Adipocyte (in vitro differentiated cells): ENCODE measurements around the gene NUDT16L1.

Experiments
- DNase-seq: peaks from one replicate; pipeline ENCODE4 v3.0.0-alpha.2; 2015; ENCODE audit warnings: low read depth
- H3K27me3 ChIP-seq: replicated peaks from 2 replicates; pipeline ENCODE4 v1.7.0; 2013; ENCODE audit warnings: mild to moderate bottlenecking, low read length, moderate library complexity; ENCODE audit not compliant: control insufficient read depth, insufficient read depth
- H3K36me3 ChIP-seq: 2 replicates; pipeline ENCODE4 v1.7.0; 2013; ENCODE audit warnings: low read length, mild to moderate bottlenecking, moderate library complexity; ENCODE audit not compliant: control insufficient read depth, insufficient read depth, severe bottlenecking
- H3K4me1 ChIP-seq: 2 replicates; pipeline ENCODE4 v1.7.0; 2013; ENCODE audit warnings: mild to moderate bottlenecking, low read length, moderate library complexity; ENCODE audit not compliant: control insufficient read depth, insufficient read depth
- H3K4me3 ChIP-seq: 2 replicates; pipeline ENCODE4 v1.7.0; 2013; ENCODE audit warnings: mild to moderate bottlenecking, low read length, moderate library complexity
- H3K9ac ChIP-seq: 2 replicates; pipeline ENCODE4 v1.7.0; 2013; ENCODE audit warnings: mild to moderate bottlenecking, low read length, moderate library complexity
- H3K9me3 ChIP-seq: 2 replicates; pipeline ENCODE4 v1.7.0; 2013; ENCODE audit warnings: mild to moderate bottlenecking, low read length, moderate library complexity; ENCODE audit not compliant: control insufficient read depth

The NUDT16L1 gene

DNA sequence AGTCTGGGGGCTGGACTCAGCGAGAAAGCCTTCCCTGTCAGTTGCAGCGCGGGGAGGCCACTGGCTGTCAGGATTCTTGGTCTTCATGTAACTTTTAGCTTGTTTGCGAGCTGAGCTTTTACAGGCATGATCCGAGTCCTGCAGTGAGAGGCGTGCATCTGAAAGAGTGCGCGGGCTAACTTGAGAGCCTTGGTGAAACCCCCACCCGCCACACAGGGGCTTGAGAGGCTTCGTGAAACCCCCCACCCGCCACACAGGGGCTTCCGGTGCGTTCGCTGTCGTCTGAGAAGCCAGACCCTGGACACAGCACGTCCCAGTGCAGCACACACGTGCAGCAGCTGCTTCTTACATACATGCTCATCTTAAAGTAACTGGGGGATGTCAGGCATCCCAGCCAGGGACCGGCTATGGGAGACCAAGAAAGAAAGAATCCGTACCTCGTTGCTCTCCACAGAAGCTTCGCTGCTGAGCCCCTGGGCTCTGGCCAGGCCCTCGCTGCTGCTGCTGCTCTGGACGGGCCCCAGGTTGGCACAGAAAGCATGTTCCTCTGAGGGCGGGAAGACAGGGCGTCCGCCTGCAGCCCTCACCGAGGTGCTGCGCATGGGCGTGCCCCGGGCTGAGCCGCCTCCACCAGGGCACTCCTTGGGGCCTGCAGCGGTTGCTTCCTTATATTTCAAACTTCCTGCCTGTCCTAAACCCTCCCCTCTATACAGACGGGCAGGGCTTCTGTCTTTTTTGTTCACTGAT is 7.8 kb downstream of the NUDT16L1 start:
- H3K9me3 ChIP-seq: no peaks in the 10 kb centered on the region
- H3K4me3 ChIP-seq: no peak overlapping the region
- no peaks in the 10 kb centered on the region for H3K27me3 ChIP-seq
- peaks cover 66% of the 10 kb centered on the region for H3K36me3 ChIP-seq
- no peak for DNase-seq
- H3K4me1 ChIP-seq: peaks cover under 1% of the 10 kb centered on the region
- H3K9ac ChIP-seq: no peak overlapping the region

DNA sequence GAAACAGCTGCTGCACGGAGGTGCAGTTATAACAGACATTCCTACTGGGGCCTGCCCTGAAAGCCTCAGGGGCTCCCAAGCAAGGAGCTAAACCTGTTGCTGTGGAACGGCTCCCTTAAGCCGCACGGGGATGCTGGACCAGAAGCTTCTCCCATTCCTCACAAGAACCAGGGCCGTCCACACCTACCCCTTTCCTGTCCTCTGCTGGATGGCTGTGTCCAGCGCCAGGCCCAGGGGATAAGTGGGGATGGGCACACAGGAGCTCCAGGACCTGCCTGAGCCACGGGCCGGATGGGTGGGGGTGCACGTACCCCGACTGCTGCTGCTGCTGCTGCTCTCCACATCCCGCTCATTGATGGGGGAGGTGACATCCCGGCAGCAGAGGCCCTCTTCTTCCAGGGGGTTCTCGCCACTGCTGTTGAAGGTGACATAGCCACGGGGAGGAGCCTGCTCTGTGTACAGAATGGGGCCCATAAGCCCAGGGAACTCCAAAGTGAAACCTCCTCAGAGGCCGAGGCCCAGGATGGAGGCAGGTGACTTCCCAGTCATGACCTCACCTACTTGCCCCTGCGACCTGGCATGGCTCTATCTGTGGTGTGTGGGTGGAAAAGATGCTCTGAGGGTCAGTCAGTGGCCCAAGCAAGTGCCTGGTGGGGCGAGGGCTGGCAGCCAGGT is 8.6 kb downstream of the NUDT16L1 start:
- Histone ChIP-seq H3K4me1 (no peaks in the 10 kb centered on the region), H3K4me3 (no peak overlapping the region), H3K9ac (no peak overlapping the region), H3K36me3 (peaks cover 65% of the 10 kb centered on the region), H3K9me3 (no peaks in the 10 kb centered on the region), H3K27me3 (no peaks in the 10 kb centered on the region)
- DNase-seq: no peak

- Histone ChIP-seq H3K27me3 (no peaks in the 10 kb centered on the region), H3K9ac (no peak overlapping the region), H3K36me3 (peaks cover 65% of the 10 kb centered on the region), H3K9me3 (no peaks in the 10 kb centered on the region), H3K4me3 (no peak overlapping the region), H3K4me1 (no peaks in the 10 kb centered on the region)
- DNase-seq: no peak
Measured at GRCh38 chr16:4702466-4702808, 9.1 kb downstream of the NUDT16L1 start.

DNA sequence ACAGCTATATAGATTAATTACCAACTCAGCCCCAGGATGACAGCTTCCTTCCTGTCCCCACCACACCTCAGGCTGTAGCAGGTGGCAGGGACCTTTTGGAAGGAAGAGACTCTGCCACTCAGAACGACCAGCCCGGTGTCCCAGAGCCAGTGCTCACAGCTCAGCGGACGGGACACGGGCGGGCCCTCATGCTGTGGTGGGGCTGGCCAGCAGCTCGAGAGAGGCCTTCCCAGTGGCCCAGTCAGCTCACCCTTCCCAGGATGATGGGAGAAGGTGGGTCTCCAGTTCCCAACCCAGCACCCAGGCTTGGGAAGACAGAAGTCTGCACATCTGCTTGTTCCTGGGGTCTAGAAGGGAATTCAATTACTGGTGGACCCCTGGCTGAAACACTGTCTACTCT is 10.5 kb downstream of the NUDT16L1 start:
- H3K27me3 ChIP-seq: no peaks in the 10 kb centered on the region
- H3K9ac ChIP-seq: no peak overlapping the region
- DNase-seq: no peak
- H3K4me3 ChIP-seq: no peak overlapping the region
- no peaks in the 10 kb centered on the region for H3K4me1 ChIP-seq
- H3K9me3 ChIP-seq: no peaks in the 10 kb centered on the region
- peaks cover 58% of the 10 kb centered on the region for H3K36me3 ChIP-seq

DNA sequence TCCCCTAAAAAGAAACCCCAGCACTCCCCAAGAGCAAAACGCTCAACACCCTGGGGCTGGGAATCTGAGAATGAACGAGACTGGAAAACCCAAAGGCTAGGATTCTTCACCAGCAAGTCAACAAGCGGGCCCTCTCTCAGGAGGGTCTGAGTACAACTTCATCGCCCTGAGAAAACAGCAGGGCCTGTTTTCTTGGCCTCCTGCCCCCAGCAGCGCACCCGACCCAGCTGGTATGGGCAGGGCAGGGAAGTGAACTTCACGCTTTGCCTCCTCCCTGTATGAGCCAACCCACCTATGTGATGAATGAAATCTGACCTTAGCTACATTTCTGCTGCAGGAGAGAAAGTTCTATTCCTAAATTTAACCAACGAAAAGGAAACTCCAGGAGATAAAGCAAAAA is 11.1 kb downstream of the NUDT16L1 start:
- Histone ChIP-seq H3K4me1 (no peaks in the 10 kb centered on the region), H3K9me3 (no peaks in the 10 kb centered on the region), H3K27me3 (no peaks in the 10 kb centered on the region), H3K9ac (no peak overlapping the region), H3K4me3 (no peak overlapping the region), H3K36me3 (peaks cover 52% of the 10 kb centered on the region)
- DNase-seq: no peak

DNA sequence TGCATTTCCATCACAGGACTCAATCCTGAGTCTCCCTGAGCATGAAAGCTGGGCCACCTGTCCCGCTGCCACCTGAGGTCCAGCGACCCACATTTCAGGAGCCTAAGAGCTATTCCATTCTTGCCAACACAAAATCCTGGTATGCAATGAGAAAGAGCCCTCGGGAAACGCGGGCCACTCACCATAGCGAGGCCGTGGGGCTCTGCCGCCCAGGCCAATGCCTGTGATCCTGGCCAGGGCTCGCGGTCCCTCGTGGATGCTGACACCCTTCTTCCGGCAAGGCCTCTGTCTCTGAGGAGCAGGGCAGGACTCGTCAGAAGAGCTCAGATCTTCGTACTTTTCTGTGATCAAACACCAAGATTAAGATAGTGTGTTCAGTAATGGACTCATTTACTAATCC is 11.6 kb downstream of the NUDT16L1 start:
- H3K36me3 ChIP-seq: peaks cover 50% of the 10 kb centered on the region
- H3K4me3 ChIP-seq: no peak overlapping the region
- H3K9me3 ChIP-seq: no peaks in the 10 kb centered on the region
- H3K27me3 ChIP-seq: no peaks in the 10 kb centered on the region
- H3K4me1 ChIP-seq: no peaks in the 10 kb centered on the region
- no peak for DNase-seq
- no peak overlapping the region for H3K9ac ChIP-seq

- no peak for DNase-seq
- no peaks in the 10 kb centered on the region for H3K9me3 ChIP-seq
- H3K9ac ChIP-seq: no peak overlapping the region
- peaks cover 40% of the 10 kb centered on the region for H3K36me3 ChIP-seq
- no peaks in the 10 kb centered on the region for H3K27me3 ChIP-seq
- H3K4me3 ChIP-seq: no peak overlapping the region
- no peaks in the 10 kb centered on the region for H3K4me1 ChIP-seq
Measured at GRCh38 chr16:4706871-4707270, 13.5 kb downstream of the NUDT16L1 start.

- peaks cover 40% of the 10 kb centered on the region for H3K36me3 ChIP-seq
- DNase-seq: peak; percentile 28
- no peaks in the 10 kb centered on the region for H3K27me3 ChIP-seq
- no peak overlapping the region for H3K9ac ChIP-seq
- no peaks in the 10 kb centered on the region for H3K9me3 ChIP-seq
- no peak overlapping the region for H3K4me3 ChIP-seq
- H3K4me1 ChIP-seq: no peaks in the 10 kb centered on the region
Measured at GRCh38 chr16:4709481-4709880, 16.1 kb downstream of the NUDT16L1 start.

DNA sequence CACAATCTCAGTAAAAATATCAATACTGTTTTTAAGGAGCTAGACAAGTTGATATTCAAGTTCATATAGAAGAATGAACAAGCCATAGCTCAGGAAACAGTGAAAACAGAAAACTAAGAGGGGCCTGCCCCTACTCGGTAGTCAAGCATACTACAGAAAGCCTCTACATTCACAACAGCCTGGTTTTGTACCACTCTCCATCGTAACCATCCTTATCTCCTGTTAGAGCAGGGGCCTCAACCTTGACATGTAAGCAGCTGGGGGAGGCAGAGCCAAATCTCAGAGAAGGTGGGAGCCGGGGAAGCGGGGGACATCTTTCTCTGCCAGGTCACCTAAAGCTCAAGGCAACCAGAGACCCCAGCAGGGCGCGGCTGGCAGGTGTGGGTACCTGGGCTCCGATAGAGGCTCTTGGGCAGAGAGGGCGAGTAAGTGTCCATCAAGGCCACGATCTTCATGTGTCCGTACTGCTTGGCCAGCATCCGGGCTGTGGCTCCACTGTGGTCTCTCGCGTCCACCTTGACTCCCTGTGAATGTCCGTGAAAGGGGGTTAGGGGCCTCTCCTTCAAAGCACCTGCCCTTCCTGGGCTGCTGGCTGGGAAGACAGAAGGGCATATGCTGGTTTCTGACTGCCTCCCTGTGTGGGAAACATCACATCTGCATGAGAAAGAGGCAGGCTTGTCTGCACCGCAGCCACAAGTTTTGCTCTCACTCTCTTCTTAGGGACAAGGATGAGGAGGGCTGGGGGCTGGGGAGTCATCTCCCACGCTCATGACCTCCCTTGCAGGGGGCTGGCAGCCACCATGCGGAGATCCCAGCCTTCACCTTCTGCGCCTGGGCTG is 20.5 kb downstream of the NUDT16L1 start:
- Histone ChIP-seq H3K4me1 (no peaks in the 10 kb centered on the region), H3K27me3 (no peaks in the 10 kb centered on the region), H3K4me3 (no peak overlapping the region), H3K9me3 (no peaks in the 10 kb centered on the region), H3K36me3 (peaks cover 38% of the 10 kb centered on the region), H3K9ac (no peak overlapping the region)
- DNase-seq: no peak

DNA sequence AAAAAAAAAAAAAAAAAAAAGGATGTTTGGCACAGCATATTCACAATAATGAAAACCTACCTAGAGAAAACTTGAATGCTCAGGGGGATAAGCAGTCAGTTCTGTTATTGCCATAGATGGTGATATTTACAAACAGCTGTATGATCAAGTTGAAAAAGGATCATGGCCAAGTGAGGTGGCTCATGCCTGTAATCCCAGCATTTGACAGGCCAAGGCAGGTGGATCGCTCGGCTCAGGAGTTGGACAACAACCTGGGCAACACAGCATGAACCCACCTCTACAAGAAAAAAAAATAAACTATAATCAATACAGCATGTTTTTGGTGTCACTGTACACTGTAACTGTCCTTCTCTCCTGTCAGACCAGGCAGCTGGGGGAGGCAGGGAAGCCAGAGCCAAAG is 21.6 kb downstream of the NUDT16L1 start:
- Histone ChIP-seq H3K4me3 (no peak overlapping the region), H3K9me3 (no peaks in the 10 kb centered on the region), H3K9ac (no peak overlapping the region), H3K36me3 (peaks cover 39% of the 10 kb centered on the region), H3K27me3 (no peaks in the 10 kb centered on the region), H3K4me1 (no peaks in the 10 kb centered on the region)
- no peak for DNase-seq

DNA sequence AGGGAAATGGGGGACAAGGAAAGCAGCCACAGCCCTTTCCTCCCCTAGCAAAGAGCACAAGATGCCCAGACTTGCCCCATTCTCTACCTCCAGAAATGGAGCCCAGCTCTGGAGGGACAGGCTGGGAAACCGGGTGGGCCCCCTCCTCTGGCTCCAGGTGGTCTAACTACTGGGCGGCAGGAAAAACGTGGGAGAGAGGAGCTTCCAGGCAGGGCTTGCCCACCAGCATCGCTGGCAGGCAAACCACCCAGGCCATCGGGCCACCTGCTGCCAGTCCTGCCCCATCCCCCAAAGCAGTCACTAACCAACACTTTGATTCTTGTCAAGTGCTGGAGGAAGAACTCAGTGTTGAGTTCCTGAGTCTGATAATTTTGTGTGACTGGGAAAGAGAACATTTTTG is 25.1 kb downstream of the NUDT16L1 start:
- DNase-seq: no peak

More for the DNA sequence above, 25.1 kb downstream of the NUDT16L1 start:
- H3K4me3 ChIP-seq: no peak overlapping the region
- no peaks in the 10 kb centered on the region for H3K9me3 ChIP-seq
- no peak overlapping the region for H3K9ac ChIP-seq
- H3K27me3 ChIP-seq: no peaks in the 10 kb centered on the region
- H3K4me1 ChIP-seq: no peaks in the 10 kb centered on the region
- H3K36me3 ChIP-seq: peaks cover 33% of the 10 kb centered on the region
